ENCODE data around the gene NOS1. TPM values are rescaled to one million over a fixed set of nuclear protein-coding genes. Genes with fewer than 3 reads are reported as not detected.

The NOS1 gene
- total RNA-seq, 1 experiment from 2014 or later: 2.3 TPM

DNA sequence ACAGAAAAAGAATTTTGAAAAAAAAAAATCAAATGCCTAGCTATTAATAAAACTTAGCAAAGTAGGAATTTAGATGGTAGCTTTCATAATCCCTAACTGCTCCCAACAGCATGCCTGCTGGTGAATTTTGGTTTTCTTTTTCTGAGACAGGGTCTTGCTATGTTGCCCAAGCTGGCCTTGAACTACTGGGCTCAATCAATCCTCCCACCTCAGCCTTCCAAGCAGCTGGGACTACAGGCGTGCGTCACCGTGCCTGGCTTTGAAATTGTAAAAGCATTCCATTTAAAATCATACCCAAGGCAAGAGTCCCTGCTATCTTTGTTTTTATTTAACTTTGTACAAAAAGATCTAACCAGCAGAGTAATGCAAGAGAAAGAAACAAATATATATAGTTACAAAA lies 191.9 kb downstream of the NOS1 start:
- H3K36me3 Mint-ChIP-seq (ENCODE audit: insufficient read depth in 1 of 3, low read depth in 3 of 3): peaks cover 56 to 92% (median 87%) of the 10 kb centered on the region in 3 experiments
- no peak overlapping the region for H2AFZ ChIP-seq (ENCODE audit: low read length)
- H3K27ac ChIP-seq (ENCODE audit: insufficient read length, low read depth, low read length): no peak overlapping the region
- H3K23ac ChIP-seq (ENCODE audit: insufficient read length, low read depth, low read length): no peak overlapping the region
- no peak overlapping the region for H3K27ac Mint-ChIP-seq
- H3K18ac ChIP-seq (ENCODE audit: insufficient read length, low read depth, low read length): no peak overlapping the region
- H3K14ac ChIP-seq (ENCODE audit: insufficient read depth, low read length): no peak overlapping the region
- no peaks in the 10 kb centered on the region for H3K4me1 ChIP-seq (ENCODE audit: insufficient read depth, low read length)
- no CpG with 5 or more reads among the region's 3 CpGs for WGBS (ENCODE audit: extremely low coverage, insufficient read length, low lambda C conversion rate)
- H2BK12ac ChIP-seq (ENCODE audit: insufficient read length, low read depth, low read length): no peak overlapping the region
- H3K4ac ChIP-seq (ENCODE audit: low read depth, low read length): no peak overlapping the region
- no peak overlapping the region for H2AK5ac ChIP-seq (ENCODE audit: insufficient read length, low read length)
- no peak overlapping the region for H3K56ac ChIP-seq (ENCODE audit: insufficient read length, low read depth, low read length)
- no peaks in the 10 kb centered on the region for H3K23me2 ChIP-seq (ENCODE audit: insufficient read length, low read depth, low read length, poor library complexity, severe bottlenecking)
- H3K4me2 ChIP-seq (ENCODE audit: insufficient read depth, insufficient read length, low read length): no peak overlapping the region
- H3K27me3 Mint-ChIP-seq (ENCODE audit: low read depth): no peaks in the 10 kb centered on the region
- H2BK15ac ChIP-seq (ENCODE audit: low read depth, low read length): no peak overlapping the region
- H3K79me1 ChIP-seq (ENCODE audit: insufficient read depth, low read depth, low read length, poor library complexity, severe bottlenecking): no peaks in the 10 kb centered on the region
- no peaks in the 10 kb centered on the region for H3K27me3 ChIP-seq (ENCODE audit: insufficient read depth, low read length)
- H3T11ph ChIP-seq (ENCODE audit: low read length): no peak overlapping the region
- DNase-seq: no peak
- H2BK5ac ChIP-seq (ENCODE audit: insufficient read length, low read length): no peak overlapping the region
- no peaks in the 10 kb centered on the region for H3K79me2 ChIP-seq (ENCODE audit: insufficient read depth, low read length)
- no peak overlapping the region for H3K4me3 Mint-ChIP-seq
- no peaks in the 10 kb centered on the region for H3K9me3 Mint-ChIP-seq
- H2BK120ac ChIP-seq (ENCODE audit: low read depth, low read length, poor library complexity, severe bottlenecking): no peak overlapping the region
- no peak overlapping the region for H2BK20ac ChIP-seq (ENCODE audit: low read depth, low read length, poor library complexity, severe bottlenecking)
- no peak overlapping the region for H4K91ac ChIP-seq (ENCODE audit: insufficient read length, low read depth, low read length)
- TF ChIP-seq, protein P1, sequence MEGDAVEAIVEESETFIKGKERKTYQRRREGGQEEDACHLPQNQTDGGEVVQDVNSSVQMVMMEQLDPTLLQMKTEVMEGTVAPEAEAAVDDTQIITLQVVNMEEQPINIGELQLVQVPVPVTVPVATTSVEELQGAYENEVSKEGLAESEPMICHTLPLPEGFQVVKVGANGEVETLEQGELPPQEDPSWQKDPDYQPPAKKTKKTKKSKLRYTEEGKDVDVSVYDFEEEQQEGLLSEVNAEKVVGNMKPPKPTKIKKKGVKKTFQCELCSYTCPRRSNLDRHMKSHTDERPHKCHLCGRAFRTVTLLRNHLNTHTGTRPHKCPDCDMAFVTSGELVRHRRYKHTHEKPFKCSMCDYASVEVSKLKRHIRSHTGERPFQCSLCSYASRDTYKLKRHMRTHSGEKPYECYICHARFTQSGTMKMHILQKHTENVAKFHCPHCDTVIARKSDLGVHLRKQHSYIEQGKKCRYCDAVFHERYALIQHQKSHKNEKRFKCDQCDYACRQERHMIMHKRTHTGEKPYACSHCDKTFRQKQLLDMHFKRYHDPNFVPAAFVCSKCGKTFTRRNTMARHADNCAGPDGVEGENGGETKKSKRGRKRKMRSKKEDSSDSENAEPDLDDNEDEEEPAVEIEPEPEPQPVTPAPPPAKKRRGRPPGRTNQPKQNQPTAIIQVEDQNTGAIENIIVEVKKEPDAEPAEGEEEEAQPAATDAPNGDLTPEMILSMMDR (conservative IDR thresholded peaks at IDR 0.05): no peak
- H4K8ac ChIP-seq (replicated peaks; ENCODE audit: insufficient read length, low read depth, low read length): no peak overlapping the region
- no peaks in the 10 kb centered on the region for H3K4me1 Mint-ChIP-seq
- no peaks in the 10 kb centered on the region for H3K9me3 ChIP-seq (ENCODE audit: control insufficient read depth, low read depth, low read length)
- H3K9ac ChIP-seq (ENCODE audit: extremely low read depth, insufficient read length, low read length): no peak overlapping the region
- no peak overlapping the region for H4K5ac ChIP-seq (ENCODE audit: insufficient read length, low read depth, low read length)
- no peaks in the 10 kb centered on the region for H4K20me1 ChIP-seq (ENCODE audit: control insufficient read depth, insufficient read depth, insufficient read length)
